NCI-H187 (cell line): Measurements from ENCODE around the gene MRPL10.

Experiments used
- DNase-seq, 2 experiments: peaks; one replicate each; lab custom pipeline; 2025; lab: John Stamatoyannopoulos, UW

MRPL10 gene

GRCh38 chr17:47839071-47839470, 7.7 kb upstream of the MRPL10 start:
- no peak for DNase-seq

GRCh38 chr17:47838636-47839035, 7.3 kb upstream of the MRPL10 start:
- no peak for DNase-seq

- no peak for DNase-seq
Measured at GRCh38 chr17:47837401-47838039, 6.2 kb upstream of the MRPL10 start.

- no peak for DNase-seq
Measured at GRCh38 chr17:47836601-47837000, 5.3 kb upstream of the MRPL10 start.

GRCh38 chr17:47834756-47835155, 3.4 kb upstream of the MRPL10 start:
- DNase-seq: no peak

- DNase-seq: no peak
Measured at GRCh38 chr17:47831934-47832327, 590 bp upstream of the MRPL10 start.

GRCh38 chr17:47830396-47831002, 842 bp downstream of the MRPL10 start:
- DNase-seq: no peak

GRCh38 chr17:47829870-47830269, 1.5 kb downstream of the MRPL10 start:
- DNase-seq: no peak

- DNase-seq: no peak
Measured at GRCh38 chr17:47823519-47823918, 7.8 kb downstream of the MRPL10 start.

GRCh38 chr17:47822785-47823184, 8.6 kb downstream of the MRPL10 start:
- no peak for DNase-seq

GRCh38 chr17:47821424-47822391, 9.6 kb downstream of the MRPL10 start, which contains the start of gene OSBPL7:
TSS of gene OSBPL7 (minus strand) at chr17:47821794. CDS start at chr17:47820278, 1,516 bp downstream.
- DNase-seq: peak; percentile 22 to 37

GRCh38 chr17:47821031-47821423, 10.3 kb downstream of the MRPL10 start:
- DNase-seq: no peak

GRCh38 chr17:47820033-47820789, 11.1 kb downstream of the MRPL10 start:
- no peak for DNase-seq

GRCh38 chr17:47819475-47819874, 11.9 kb downstream of the MRPL10 start:
- no peak for DNase-seq

GRCh38 chr17:47818002-47818695, 13.2 kb downstream of the MRPL10 start:
- no peak for DNase-seq

GRCh38 chr17:47816947-47817346, 14.4 kb downstream of the MRPL10 start:
- DNase-seq: no peak

GRCh38 chr17:47816111-47816735, 15.1 kb downstream of the MRPL10 start:
- no peak for DNase-seq

- DNase-seq: no peak
Measured at GRCh38 chr17:47815106-47815918, 16.0 kb downstream of the MRPL10 start.

GRCh38 chr17:47813512-47814031, 17.8 kb downstream of the MRPL10 start:
- DNase-seq: no peak

GRCh38 chr17:47813077-47813476, 18.3 kb downstream of the MRPL10 start:
- no peak for DNase-seq
